Activated CD8-positive, alpha-beta memory T cell treated with anti-CD3 and anti-CD28 coated beads, Interleukin-2, amount 50 U/mL, for 24 hours (primary cell): Measurements from ENCODE around the gene CR1.
"Not testable (repeated sequence)": the region's sequence is repeated elsewhere in the genome, so short reads cannot be mapped to it uniquely, and the experiment has no call there.

Source experiments
- DNase-seq: peaks from one replicate; pipeline ENCODE4 v3.0.0-alpha.2; 2020; ENCODE audit errors: extremely low read depth

Gene CR1

DNA sequence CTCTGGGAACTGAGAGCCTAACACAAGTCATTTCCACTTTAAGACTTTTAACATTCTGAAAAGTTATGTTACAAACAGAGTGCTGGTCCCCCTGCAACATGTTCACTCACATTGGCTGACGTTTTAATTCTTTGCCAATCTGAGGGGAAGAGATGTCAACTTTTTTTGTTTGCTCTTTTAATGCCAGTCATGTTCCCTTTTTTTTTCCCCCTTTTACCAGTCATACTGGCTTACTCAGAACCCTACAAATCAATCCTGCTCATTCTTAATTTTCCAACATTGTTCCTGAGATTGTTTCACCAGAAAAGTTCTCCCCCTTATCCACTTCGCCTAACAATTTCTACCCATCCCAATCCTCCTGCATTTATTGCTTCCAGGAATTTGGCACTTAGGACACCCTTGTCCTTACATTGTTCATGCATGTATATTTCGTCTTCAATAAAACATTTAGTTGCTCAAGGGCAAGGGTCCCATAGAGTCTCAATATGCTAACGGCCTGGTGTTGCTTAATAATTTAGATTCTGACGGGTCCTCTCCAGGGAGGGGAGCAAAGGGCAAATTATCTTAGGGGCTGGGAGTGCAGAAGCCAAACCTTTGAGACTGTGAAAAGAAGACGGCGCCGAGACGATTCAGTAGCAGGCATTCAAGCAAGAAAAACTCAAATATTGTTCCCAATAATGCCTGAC, 148.4 kb downstream of the CR1 start:
- DNase-seq = no peak

DNA sequence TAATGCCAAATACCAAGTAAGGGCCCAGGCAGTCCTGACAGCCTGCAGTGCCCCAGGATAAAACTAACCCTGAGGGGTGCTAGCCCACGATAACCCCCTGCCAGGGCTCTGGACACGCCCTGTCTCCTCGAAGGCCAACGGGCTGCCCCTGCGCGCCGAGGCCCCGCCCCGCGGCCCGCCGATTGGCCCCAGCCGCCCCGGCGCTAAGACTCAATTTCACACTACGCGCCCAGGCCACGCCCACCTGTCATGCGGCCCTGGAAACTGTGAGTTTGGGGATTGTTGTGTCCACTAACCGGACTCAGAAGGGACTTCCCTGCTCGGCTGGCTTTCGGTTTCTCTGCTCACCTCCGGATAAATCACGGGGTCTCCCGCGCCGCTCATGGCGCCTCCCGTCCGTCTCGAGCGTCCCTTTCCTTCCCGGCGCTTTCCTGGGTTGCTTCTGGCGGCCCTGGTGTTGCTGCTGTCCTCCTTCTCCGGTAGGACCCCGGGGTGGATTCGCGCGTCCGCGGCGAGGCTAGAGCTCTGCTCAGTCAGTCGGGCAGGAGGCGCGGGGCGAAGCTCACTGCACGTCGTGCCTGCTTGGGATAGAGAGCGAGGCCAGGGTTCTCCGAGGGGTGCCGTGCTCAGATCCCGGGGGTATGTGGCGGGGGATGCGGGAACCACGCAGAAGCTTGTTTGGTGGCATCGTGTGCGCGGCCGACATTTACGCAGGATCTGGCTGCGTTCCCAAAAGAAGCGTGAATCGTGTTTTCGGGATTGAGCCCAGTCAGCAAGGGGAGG, 149.1 kb downstream of the CR1 start, which contains the start of gene CR1L:
CR1L (plus strand) TSS at position 282 of the 783 bp plus-strand sequence; CDS start at position 383, 101 bp downstream.
- DNase-seq = peak; percentile 32

DNA sequence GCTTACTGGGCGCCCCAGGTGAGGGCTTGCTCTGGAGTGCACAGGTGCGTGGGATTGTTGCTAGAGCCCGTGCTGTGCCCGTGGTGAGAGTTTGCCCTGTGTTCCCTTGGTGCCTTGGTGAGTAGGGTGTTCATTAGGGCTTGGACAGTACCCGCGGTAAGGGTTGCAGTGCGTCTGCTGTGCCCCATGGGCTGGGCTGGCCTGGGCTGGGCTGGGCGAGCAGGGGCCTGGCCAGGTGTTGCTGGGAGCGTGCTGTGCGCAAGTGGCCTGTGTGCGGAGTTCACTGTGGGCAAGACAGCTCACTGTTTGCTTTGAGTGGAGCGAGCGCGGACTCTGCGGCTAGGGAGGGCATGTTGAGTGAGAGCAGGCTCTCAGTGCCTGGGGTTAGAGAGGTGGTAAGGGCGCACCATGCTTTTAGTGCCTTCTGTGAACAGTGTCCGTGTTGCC, 149.7 kb downstream of the CR1 start:
- no peak for DNase-seq

DNA sequence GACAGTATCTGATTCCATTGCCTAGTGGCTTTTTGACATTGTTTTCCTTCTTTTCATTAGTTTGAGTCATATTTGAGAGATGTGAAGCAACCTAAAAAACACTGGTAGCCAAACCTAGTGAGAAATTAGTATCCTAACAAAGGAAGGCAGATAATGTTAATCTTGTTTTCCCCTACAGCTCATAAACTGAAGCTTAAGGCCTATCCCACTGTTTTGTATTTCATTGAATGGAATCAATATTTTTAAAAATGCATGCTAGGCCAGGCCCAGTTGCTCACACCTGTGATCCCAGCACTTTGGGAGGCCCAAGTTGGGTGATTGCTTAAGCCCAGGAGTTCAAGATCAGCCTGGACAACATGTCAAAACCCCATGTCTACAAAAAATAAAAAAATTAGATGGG, 150.2 kb downstream of the CR1 start:
- DNase-seq = no peak

DNA sequence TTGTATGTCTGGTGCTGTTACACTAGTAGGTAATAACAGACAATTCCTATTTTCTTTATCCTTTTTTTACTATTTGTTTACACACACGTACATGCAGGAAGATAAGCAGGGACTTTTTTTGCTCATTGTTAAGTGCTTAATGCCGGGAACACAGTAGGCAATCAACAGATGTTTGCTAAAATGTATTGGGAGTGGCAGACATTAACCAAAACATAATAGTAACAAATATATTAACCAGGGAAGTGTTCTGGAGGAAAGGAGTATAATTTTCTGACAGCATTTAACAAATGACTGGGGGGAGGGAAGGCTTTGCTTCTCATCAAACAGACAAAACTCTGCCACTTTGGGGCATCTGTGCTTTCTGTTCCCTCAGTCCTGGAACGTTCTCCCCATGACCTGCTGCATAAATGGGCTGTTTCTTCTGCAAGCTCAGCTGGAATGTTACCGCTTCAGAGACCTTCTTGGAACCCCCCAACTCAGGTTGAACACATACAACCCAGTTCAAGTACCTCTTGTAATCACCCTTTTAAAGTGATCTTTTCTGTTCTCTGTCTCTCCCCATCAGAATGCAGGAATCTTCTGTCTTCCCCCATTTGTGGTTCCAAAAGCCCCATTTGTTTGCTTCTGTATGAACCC, 151.1 kb downstream of the CR1 start:
- no peak for DNase-seq

DNA sequence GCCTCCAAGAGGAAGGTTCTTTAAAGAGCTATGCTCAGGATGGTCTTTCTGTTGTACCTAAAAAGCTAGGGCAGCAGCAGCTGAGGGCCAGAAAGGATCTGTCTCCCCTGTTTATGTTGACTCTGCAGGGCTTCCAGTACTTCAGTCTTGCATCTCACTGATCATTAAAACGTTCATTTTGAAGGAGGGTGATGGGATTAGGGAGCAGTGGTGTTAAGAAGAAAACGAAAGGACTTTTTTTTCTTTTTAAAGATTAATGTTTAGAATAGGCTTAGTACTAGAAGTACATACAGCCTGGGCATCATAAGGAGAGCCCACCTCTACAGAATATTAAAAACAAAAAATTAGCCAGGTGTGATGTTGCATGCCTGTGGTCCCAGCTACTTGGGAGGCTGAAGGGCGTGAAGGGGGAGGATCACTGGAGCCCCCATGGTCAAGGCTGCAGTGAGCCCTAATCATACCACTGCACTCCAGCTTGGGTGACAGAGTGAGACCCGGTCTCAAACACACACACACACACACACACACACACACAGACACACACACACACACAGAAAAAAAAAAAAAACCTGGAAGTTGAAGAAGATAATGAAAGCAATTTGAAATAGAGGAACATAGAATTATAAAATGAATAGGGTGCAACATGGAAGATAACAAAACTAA, 151.8 kb downstream of the CR1 start:
- DNase-seq = no peak

DNA sequence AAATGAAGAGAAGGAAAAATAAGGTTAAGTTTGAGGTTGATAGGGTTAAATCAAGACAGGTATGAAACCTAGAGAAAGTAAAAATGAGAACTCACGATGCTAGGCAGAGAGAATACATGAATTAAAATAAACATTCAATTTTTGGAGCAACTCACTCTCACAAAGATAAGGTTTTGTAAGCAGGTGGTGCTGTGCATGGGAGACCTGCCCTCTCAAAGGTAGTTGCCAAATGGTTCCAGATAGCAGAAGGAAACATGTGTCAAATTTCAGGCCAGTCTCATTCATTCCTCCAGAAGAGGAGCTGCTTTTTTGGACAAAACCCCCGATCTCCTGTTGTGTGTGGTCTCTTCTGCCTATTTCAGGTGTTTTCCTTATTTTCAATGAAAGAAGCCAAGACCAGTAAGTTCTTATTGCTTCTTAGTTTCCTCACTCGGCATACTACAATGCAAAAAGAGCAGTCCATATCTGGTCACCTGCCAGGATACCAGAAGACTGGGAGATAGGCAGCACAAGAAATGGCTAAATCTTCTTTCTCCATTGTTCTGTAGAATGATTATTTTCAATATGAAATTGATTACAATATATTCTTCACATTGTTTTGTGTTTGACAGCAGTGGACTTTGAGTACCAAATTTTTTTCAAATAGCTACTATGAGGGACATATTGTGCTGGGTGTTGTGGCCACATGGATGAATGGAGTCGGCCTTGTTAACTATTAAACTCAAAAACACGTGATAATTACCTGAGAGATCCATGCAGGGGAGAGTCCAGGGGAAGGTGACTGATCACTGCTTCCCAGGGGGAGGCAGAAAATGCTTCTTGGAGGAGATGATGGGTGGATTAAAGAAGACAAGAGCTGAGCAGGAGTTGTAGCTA, 152.6 kb downstream of the CR1 start:
- no peak for DNase-seq

DNA sequence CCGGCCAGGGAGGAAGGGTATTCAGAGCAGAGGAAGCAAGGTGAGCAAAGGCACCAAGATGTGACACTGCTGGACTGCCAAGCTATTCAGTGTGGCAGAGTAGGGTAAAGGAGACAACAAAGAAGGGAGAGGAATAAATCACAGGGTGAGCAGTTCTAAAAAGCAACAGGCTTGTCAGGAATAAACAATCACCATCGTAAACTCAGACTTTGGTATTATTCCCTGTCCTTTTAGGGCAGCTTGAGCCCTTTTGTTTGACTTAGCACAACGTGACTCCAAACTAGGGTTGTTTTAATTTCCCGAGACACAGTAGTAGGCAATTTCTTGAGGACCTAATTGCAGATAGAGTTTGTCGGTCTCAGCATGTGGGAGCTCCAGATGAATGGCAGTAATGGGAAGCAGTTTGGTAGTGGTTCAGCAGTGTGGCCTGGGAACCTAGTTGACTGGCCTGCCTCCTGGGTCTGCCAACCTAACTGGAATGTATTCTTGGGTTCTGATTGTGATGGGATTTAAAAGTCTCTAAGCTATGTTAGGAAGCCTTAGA, 153.3 kb downstream of the CR1 start:
- DNase-seq = no peak

DNA sequence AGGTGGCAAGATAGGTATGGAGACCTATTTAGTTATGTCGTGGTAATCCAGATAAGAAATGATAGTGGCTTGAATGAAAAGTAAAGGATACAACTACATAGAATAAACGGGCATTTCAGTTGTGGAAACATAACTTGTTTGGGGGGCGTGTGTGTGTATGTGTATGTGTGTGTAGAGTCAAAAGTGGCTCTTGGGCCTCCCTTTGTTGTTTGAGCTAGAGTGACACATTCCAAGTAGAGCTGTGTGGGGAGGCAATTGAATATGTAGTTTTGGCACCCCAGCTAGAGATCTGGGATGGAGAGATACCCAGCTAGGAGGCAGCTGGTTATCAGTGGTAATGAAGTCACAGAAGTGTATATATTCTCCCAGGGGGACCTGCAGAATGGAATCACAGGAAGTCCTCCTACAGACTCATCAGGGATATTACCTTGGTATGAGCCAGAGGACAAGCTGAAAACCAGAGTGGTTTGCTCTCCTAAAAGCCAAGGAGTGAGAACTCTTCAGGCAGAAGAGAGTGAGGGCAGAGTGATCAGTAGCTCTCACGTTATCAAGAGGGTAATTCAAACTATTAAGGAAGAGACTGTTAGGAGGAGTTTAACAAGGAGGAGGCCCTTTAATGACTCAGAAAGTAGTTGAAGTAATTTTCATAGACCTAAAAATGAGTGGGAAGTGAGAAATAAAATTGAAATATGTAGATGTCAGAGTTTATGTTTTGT, 154.1 kb downstream of the CR1 start:
- no peak for DNase-seq

DNA sequence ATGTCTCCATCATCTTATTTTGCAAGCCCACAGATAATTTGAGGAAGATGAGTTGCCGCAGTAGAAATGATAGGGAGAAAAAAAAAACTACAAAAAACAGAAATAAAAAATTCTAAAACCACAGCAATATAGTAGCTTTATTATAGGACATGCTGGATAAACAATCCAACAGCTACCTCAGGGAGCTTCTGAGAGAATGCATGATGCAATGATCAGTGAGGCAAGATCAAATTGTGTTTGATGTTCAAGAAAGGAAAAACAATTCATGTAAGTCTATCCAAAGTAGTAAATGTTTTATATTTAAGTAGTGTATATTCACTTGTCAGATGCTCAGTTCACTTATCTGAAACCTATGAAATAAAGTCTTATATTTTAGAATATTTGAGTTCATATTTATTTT, 155.6 kb downstream of the CR1 start:
- DNase-seq = no peak

DNA sequence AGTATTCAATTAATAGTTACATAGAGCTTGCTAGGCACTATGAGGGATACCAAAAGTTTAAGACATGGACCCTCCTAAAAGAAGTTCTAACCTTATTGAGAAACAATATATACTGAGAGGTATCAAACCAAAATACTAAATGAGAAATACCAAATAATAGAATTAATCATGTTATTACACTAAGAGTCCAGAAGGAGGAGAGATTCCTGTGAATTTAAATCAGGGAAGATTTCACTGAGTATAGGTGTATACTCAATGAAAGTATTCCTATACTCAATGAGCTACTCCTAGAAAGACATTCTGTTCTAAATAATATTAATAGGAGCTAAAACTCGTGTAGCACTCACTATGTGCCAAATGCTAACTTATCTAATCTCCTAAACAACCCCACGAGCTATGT, 158.4 kb downstream of the CR1 start:
- DNase-seq = no peak

DNA sequence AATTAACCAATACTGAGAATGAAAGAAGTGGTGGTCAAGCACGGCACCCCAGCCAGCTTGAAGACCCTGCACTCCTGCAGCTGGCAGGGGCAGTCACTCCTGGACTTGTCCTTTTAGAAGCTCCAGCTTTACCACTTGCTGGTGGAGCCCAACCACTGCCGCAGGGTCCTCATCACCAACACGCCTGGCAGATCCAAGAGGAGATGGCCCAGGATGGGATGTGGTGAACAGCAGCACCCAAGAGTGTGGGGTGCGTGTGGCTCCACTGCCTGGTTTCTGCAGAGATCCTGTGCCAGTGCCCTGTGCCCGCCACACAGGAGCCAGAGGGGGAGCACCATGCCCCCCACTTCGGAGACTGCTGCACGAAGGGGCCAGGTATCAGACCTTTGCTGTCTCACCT, 162.5 kb downstream of the CR1 start:
- no peak for DNase-seq

DNA sequence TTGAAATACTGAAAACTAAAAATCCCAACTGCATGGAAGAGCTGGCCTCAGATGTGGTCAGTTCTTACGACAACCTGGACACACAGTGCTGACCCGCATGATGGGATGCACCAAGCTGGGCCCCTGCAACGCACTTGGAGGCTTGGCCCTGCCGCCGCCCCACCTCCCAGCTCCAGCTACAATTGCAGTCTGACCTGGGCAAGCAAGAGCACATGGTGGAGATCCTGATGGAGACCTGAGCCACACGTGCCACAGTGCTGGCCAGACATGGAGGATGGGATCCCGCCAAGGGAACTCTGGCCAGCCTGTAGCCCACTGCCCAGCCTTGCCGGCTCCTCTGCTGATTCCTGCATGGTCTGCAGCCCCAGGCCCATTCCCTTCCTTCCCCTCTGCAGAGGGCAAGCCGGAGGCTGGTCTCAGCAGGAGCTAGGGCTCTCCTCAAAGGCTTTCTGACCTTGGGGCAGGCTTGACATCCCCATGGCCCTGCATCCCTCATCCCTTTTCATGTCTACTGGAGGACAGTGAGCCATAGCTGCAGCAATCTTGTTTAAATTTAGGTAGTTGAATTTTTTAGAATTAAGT, 163.0 kb downstream of the CR1 start:
- no peak for DNase-seq

DNA sequence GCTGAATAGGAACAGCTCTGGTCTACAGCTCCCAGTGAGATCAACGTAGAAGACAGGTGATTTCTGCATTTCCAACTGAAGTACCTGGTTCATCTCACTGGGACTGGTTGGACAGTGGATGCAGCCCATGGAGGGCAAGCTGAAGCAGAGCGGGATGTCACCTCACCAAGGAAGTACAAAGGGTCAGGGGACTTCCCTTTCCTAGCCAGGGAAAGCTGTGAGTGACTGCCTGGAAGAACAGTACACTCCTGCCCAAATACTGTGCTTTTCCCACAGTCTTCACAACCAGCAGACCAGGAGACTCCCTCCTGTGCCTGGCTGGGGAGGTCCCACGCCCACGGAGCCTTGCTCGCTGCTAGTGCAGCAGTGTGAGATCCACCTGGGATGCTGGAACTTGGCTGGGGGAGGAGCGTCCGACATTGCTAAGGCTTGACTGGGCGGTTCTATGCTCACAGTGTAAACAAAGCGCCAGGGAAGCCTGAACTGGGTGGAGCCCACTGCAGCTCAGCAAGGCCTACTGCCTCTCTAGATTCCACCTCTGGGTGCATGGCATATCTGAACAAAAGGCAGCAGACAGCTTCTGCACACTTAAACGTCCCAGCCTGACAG, 163.7 kb downstream of the CR1 start:
- DNase-seq = no peak

DNA sequence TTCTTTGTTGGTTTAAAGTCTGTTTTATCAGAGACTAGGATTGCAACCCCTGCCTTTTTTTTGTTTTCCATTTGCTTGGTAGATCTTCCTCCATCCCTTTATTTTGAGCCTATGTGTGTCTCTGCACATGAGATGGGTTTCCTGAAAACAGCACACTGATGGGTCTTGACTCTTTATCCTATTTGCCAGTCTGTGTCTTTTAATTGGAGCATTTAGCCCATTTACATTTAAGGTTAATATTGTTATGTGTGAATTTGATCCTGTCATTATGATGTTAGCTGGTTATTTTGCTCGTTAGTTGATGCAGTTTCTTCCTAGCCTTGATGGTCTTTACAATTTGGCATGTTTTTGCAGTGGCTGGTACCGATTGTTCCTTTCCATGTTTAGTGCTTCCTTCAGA, 165.5 kb downstream of the CR1 start:
- not testable (repeated sequence) for DNase-seq

DNA sequence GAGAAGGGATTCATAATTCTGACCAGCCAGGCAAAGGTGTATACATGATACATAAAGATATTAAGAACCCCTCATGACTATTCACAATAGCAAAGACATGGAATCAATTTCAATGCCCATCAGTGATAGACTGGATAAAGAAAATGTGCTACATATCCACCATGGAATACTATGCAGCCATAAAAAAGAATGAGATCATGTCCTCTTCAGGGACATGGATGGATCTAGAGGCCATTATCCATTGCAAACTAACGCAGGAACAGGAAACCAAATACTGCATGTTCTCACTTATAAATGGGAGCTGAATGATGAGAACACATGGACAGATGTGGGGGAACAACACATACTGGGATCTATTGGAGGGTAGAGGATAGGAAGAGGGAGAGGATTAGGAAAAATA, 170.4 kb downstream of the CR1 start:
- no peak for DNase-seq

DNA sequence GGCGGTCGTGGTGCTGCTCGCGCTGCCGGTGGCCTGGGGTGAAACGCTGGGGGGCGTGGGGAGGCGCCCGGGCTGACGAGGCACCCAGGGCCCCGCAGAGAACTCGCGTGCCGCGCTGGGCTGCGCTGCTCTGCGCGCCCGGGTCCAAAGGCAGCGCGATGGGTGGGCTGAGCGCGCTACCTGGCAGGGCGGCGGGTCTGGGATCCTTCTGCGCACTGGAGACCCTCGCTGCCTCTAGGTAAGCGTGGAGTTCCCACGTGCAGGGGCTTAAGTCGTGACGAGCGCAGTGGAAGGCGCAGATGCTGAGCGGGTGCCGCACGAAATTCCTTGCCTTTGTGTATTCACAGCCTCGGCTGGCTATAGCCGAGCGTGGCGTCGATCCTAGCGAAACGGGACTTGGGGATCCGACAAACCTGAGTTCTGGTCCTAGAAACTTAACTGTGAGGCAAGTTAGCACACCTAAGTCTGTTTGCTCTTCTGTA, 173.6 kb downstream of the CR1 start:
- DNase-seq = no peak

DNA sequence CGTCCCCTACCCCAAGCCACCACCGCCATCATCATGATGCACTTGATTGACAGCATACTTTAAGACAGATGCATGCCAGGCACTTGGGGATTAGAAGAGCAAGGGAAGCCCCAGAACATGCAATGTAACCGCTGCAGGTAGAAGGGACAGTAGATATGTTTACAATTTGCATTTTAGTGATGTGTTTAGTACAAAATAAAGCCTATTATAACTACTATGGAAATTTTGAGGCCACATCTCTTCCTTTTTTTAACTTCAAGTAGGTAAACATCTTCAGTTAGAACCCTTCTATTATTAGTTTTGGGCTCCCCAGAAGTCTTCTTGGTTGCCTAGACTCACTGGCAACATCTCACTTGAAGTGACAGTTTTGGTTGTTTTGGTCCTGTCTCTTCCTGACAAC, 174.2 kb downstream of the CR1 start:
- no peak for DNase-seq

DNA sequence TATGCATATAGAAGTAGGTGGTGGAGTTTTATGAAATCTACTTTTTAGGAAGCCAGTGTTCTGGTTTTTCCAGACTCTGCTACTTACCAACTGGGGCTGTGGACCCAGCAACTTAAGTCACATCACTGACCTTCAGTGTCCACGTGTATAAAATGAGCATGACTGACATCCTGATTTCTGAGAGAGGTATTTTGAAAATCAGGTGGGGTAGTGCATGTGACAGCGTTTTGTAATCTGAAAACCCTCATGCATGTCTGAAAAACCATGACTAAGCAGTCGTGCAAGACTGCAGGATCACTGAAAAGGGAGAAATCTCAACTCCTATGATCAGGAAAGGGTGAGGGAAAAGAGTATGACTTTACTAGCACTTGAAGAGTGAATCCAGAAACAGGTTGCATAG, 175.0 kb downstream of the CR1 start:
- DNase-seq = no peak
